ENCODE data around the gene KBTBD4. TPM values are rescaled to one million over a fixed set of nuclear protein-coding genes. Genes with fewer than 3 reads are reported as not detected.
A peak's percentile ranks its signal among the peaks of the same experiment; 100 is the strongest.

The KBTBD4 gene
- total RNA-seq, 1 experiment from 2014 or later = 13.2 TPM

GRCh38 chr11:47569646-47570045, 9.1 kb downstream of the KBTBD4 start:
- no peak for TF ChIP-seq ZNF274 (IDR thresholded peaks at IDR 0.05; ENCODE audit: low read depth, low read length)
- TF ChIP-seq ZFX (IDR thresholded peaks at IDR 0.05) = no peak
- no peaks in the 10 kb centered on the region for H3K27me3 ChIP-seq (ENCODE audit: insufficient read depth, low read length)
- no peak for DNase-seq (ENCODE audit: low read depth, low spot score)
- H2AFZ ChIP-seq (ENCODE audit: low read depth, low read length, poor library complexity, severe bottlenecking) = no peak overlapping the region
- peaks cover 84% of the 10 kb centered on the region for H3K79me2 ChIP-seq (ENCODE audit: insufficient read depth, low read length)
- POLR2A ChIA-PET = interaction anchor here (1.2 kb wide), 1 partner anchor 9 kb away, joined by 4 read pairs; the partner anchor contains the start of genes KBTBD4 and NDUFS3
- intact Hi-C loops (cut with micrococcal nuclease) = no loop called here
- H3K9ac ChIP-seq (ENCODE audit: low read length) = no peak overlapping the region
- RAD21 ChIA-PET (ENCODE audit: low non-redundant PET in 1 of 2, low total read pairs in 2 of 2, uncharacterized antibody in 2 of 2, unreplicated experiment in 2 of 2) = no interaction called here
- no peak overlapping the region for H3K27ac ChIP-seq (ENCODE audit: low read depth, low read length)
- CTCF ChIA-PET = no interaction called here
- H3K4me2 ChIP-seq (ENCODE audit: low read length) = no peak overlapping the region
- H4K20me1 ChIP-seq (ENCODE audit: insufficient read depth) = no peaks in the 10 kb centered on the region
- H3K36me3 ChIP-seq (ENCODE audit: control insufficient read depth in 1 of 2, insufficient read depth in 2 of 2, low read length in 2 of 2) = peaks cover 41 to 45% of the 10 kb centered on the region in 2 experiments; a peak in 3 of 4 replicates
- H3K9me2 ChIP-seq (ENCODE audit: insufficient read depth) = no peaks in the 10 kb centered on the region
- no peaks in the 10 kb centered on the region for H3K9me3 ChIP-seq (ENCODE audit: control insufficient read depth in 1 of 2, insufficient read depth in 1 of 2, low read depth in 1 of 2, low read length in 2 of 2)
- H3K4me1 ChIP-seq (ENCODE audit: control insufficient read depth in 1 of 2, insufficient read depth in 2 of 2, low read length in 2 of 2) = peaks cover 5 to 14% of the 10 kb centered on the region in 2 experiments
- no peak overlapping the region for H3K4me3 ChIP-seq (replicated peaks in 1 of 2; ENCODE audit: low read depth in 1 of 2, low read length in 2 of 2)
- no peak for ATAC-seq
- no TSS peak for BruUV-seq (replicated peaks)

GRCh38 chr11:47566149-47566698, 12.5 kb downstream of the KBTBD4 start:
- ChIA-PET CTCF (interaction anchor here (1.9 kb wide), 1 partner anchor 14 kb away, joined by 9 read pairs; the partner anchor contains the start of gene CELF1), RAD21 (ENCODE audit: low non-redundant PET in 1 of 2, low total read pairs in 2 of 2, uncharacterized antibody in 2 of 2, unreplicated experiment in 2 of 2) (no interaction called here), POLR2A (interaction anchor here (1.7 kb wide), 1 partner anchor 15 kb away, joined by 3 read pairs; no protein-coding TSS in a partner anchor)
- Histone ChIP-seq H3K9me3 (ENCODE audit: control insufficient read depth in 1 of 2, insufficient read depth in 1 of 2, low read depth in 1 of 2, low read length in 2 of 2) (no peaks in the 10 kb centered on the region), H2AFZ (ENCODE audit: low read depth, low read length, poor library complexity, severe bottlenecking) (no peak overlapping the region), H3K27me3 (ENCODE audit: insufficient read depth, low read length) (no peaks in the 10 kb centered on the region), H3K36me3 (ENCODE audit: control insufficient read depth in 1 of 2, insufficient read depth in 2 of 2, low read length in 2 of 2) (peaks cover 11 to 18% of the 10 kb centered on the region in 2 experiments; a peak in 2 of 4 replicates), H3K9ac (ENCODE audit: low read length) (peak overlapping the region; percentile 99), H3K4me2 (ENCODE audit: low read length) (peak overlapping the region; percentile 89), H3K79me2 (ENCODE audit: insufficient read depth, low read length) (peaks cover 58% of the 10 kb centered on the region), H3K4me1 (ENCODE audit: control insufficient read depth in 1 of 2, insufficient read depth in 2 of 2, low read length in 2 of 2) (peaks cover 6 to 22% of the 10 kb centered on the region in 2 experiments), H3K9me2 (ENCODE audit: insufficient read depth) (no peaks in the 10 kb centered on the region), H3K4me3 (replicated peaks in 1 of 2; ENCODE audit: low read depth in 1 of 2, low read length in 2 of 2) (peak overlapping the region; percentile 91 to 92), H3K27ac (ENCODE audit: low read depth, low read length) (peak overlapping the region; percentile 70), H4K20me1 (ENCODE audit: insufficient read depth) (no peaks in the 10 kb centered on the region)
- DNase-seq (ENCODE audit: low read depth, low spot score) = no peak
- TF ChIP-seq SIN3A (IDR thresholded peaks at IDR 0.05; ENCODE audit: low read depth) = 0 out of 2 replicates have a peak, but pooled peaks have one; percentile 8
- no peak for TF ChIP-seq TCF7L2 (IDR thresholded peaks at IDR 0.05; ENCODE audit: borderline replicate concordance, extremely low read depth, insufficient read depth, insufficient read length)
- TF ChIP-seq SRF (IDR thresholded peaks at IDR 0.05; ENCODE audit: low read depth) = no peak
- intact Hi-C loops (cut with micrococcal nuclease) = no loop called here
- BruUV-seq (replicated peaks) = no TSS peak
- peak; percentile 37 for ATAC-seq

Data from HCT116 (cell line).